Activated naive CD8-positive, alpha-beta T cell treated with anti-CD3 and anti-CD28 coated beads, Interleukin-2, amount 10 ng/mL, durations not matched to agents 7 days and 5 days (primary cell): Measurements from ENCODE around the gene COL5A1. TPM values are rescaled to one million over a fixed set of nuclear protein-coding genes. Genes with fewer than 3 reads are reported as not detected.
"Not testable (repeated sequence)": the region's sequence is repeated elsewhere in the genome, so short reads cannot be mapped to it uniquely, and the experiment has no call there.

Experiments
- ATAC-seq: fragments of 150-1000 bp; cut with Tn5 transposase; one replicate; pipeline ENCODE4 v1.10.0; 2021; ENCODE audit warnings: low read depth, moderate library complexity
- POLR2A ChIA-PET: fragments of 350-600 bp; sonication (Branson Sonifier 250); formaldehyde crosslinking; loops from one replicate; lab custom pipeline; 2021; ENCODE audit warnings: antibody characterized with exemption; lab: Charles Lee
- DNase-seq: peaks from one replicate; pipeline ENCODE4 v3.0.0; 2021
- H3K27ac Mint-ChIP-seq: one replicate; pipeline ENCODE4 v1.8.0; 2022; ENCODE audit warnings: mild to moderate bottlenecking, mixed read lengths
- H3K27me3 Mint-ChIP-seq: one replicate; pipeline ENCODE4 v1.8.0; 2022; ENCODE audit warnings: mild to moderate bottlenecking, moderate library complexity, mixed read lengths
- H3K36me3 Mint-ChIP-seq: one replicate; pipeline ENCODE4 v1.8.0; 2021; ENCODE audit warnings: mild to moderate bottlenecking, mixed read lengths
- H3K4me1 Mint-ChIP-seq: one replicate; pipeline ENCODE4 v1.8.0; 2021; ENCODE audit warnings: mixed read lengths
- H3K4me3 Mint-ChIP-seq: one replicate; pipeline ENCODE4 v1.8.0; 2022; ENCODE audit warnings: mild to moderate bottlenecking, moderate library complexity, mixed read lengths
- H3K9me3 Mint-ChIP-seq: one replicate; pipeline ENCODE4 v1.8.0; 2021; ENCODE audit warnings: mixed read lengths
- total RNA-seq, 2 experiments: library from RNA; stranded (reverse); gene quantifications; one replicate each; pipeline ENCODE4 v1.2.3, GENCODE V29; 2021

COL5A1 gene
- total RNA-seq, 2 experiments from 2014 or later = 0.71 to 0.86 TPM

GRCh38 chr9:134847752-134848432, 206.3 kb downstream of the COL5A1 start:
- Mint-ChIP-seq H3K4me1 (no peaks in the 10 kb centered on the region), H3K9me3 (no peaks in the 10 kb centered on the region), H3K36me3 (no peaks in the 10 kb centered on the region), H3K27ac (no peak overlapping the region), H3K4me3 (no peak overlapping the region), H3K27me3 (no peaks in the 10 kb centered on the region)
- no peak for DNase-seq
- POLR2A ChIA-PET = no interaction called here
- ATAC-seq = no peak

DNA sequence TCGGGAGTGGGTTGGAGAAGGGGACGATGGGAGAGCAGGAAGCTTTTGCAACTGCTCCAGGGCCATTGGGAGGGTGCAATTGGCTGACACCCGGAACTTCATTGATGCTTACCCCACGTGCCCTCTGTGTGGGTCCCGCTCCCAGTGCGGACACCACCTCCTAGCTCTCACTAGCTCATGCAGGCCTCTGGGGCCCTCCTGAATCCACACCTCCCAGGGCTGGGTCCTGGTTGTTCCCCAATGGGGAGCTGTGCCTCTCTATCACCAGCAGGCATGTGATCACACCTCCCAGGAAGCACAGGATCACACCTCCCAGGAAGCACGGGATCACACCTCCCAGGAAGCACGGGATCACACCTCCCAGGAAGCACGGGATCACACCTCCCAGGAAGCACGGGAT, 206.9 kb downstream of the COL5A1 start:
- Mint-ChIP-seq H3K4me3 (no peak overlapping the region), H3K36me3 (no peaks in the 10 kb centered on the region), H3K27ac (no peak overlapping the region), H3K27me3 (no peaks in the 10 kb centered on the region), H3K9me3 (no peaks in the 10 kb centered on the region), H3K4me1 (no peaks in the 10 kb centered on the region)
- POLR2A ChIA-PET = no interaction called here
- no peak for ATAC-seq
- no peak for DNase-seq

DNA sequence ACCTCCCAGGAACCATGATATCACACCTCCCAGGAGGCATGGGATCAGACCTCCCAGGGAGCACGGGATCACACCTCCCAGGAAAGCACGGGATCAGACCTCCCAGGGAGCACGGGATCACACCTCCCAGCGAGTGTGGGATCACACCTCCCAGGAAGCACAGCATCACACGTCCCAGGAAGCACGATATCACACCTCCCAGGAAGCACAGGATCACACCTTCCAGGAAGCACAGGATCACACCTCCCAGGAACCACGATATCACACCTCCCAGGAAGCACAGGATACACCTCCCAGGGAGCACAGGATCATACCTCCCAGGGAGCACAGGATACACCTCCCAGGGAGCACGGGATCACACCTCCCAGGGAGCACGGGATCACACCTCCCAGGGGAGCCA, 209.0 kb downstream of the COL5A1 start:
- H3K4me1 Mint-ChIP-seq = no peaks in the 10 kb centered on the region
- DNase-seq = peak; percentile 15
- no peaks in the 10 kb centered on the region for H3K27me3 Mint-ChIP-seq
- ATAC-seq = no peak
- POLR2A ChIA-PET = no interaction called here
- no peaks in the 10 kb centered on the region for H3K36me3 Mint-ChIP-seq
- no peaks in the 10 kb centered on the region for H3K9me3 Mint-ChIP-seq
- no peak overlapping the region for H3K27ac Mint-ChIP-seq
- H3K4me3 Mint-ChIP-seq = no peak overlapping the region

- no peak for ATAC-seq
- H3K4me3 Mint-ChIP-seq = no peak overlapping the region
- H3K4me1 Mint-ChIP-seq = no peaks in the 10 kb centered on the region
- H3K9me3 Mint-ChIP-seq = no peaks in the 10 kb centered on the region
- DNase-seq = no peak
- H3K27me3 Mint-ChIP-seq = no peaks in the 10 kb centered on the region
- POLR2A ChIA-PET = no interaction called here
- H3K36me3 Mint-ChIP-seq = no peaks in the 10 kb centered on the region
- no peak overlapping the region for H3K27ac Mint-ChIP-seq
These were observed 209.4 kb downstream of the COL5A1 start for GRCh38 chr9:134851020-134851419.

- no peaks in the 10 kb centered on the region for H3K4me1 Mint-ChIP-seq
- H3K4me3 Mint-ChIP-seq = no peak overlapping the region
- POLR2A ChIA-PET = no interaction called here
- DNase-seq (no peak), ATAC-seq (no peak)
- no peaks in the 10 kb centered on the region for H3K36me3 Mint-ChIP-seq
- no peak overlapping the region for H3K27ac Mint-ChIP-seq
- H3K9me3 Mint-ChIP-seq = peaks cover 4% of the 10 kb centered on the region
- H3K27me3 Mint-ChIP-seq = no peaks in the 10 kb centered on the region
These were observed 211.5 kb downstream of the COL5A1 start for GRCh38 chr9:134852906-134853654.

DNA sequence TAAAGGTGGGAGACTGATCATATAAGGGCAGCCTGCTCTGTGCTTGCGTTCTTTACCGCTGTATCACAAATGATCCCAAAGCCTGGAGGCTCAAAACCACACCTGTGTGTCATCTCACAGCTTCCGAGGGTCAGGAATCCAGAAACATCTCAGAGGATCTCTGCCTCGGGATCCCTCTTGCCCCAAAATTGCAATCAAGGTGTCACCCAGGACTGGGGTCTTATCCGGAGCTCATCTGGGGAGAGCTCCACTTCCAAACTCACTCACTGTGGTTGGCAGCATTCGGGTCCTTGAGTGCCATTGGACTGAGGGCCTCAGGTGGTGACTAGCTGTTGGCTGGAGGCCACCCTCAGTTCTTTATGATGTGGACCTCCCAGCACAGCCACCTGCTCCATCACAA, 212.3 kb downstream of the COL5A1 start:
- ATAC-seq (no peak), DNase-seq (no peak)
- Mint-ChIP-seq H3K4me3 (no peak overlapping the region), H3K9me3 (peaks cover 4% of the 10 kb centered on the region), H3K27ac (no peak overlapping the region), H3K4me1 (no peaks in the 10 kb centered on the region), H3K36me3 (no peaks in the 10 kb centered on the region), H3K27me3 (no peaks in the 10 kb centered on the region)
- POLR2A ChIA-PET = no interaction called here

DNA sequence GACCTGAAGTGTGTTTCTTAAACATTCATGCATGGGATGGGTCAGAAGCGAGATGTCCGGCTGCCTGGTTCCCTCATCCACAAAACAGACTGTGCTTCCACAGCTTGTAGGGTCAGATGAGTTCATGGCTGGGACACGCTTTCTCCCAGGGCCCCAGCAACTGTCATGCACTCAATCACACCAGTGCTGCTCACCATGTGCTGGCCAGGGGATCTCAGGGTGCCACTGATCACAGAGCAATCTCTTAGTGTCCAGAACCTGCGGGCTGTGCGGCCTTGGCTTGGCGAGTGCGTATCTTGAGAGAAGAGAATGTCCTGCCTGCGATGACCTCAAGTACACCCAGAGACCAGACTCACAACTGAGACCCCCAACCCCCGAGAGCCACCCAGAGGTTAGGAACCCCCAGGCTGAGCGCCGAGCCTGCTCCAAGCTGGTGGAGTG, 213.0 kb downstream of the COL5A1 start:
- no peaks in the 10 kb centered on the region for H3K27me3 Mint-ChIP-seq
- no peaks in the 10 kb centered on the region for H3K4me1 Mint-ChIP-seq
- POLR2A ChIA-PET = no interaction called here
- no peak for ATAC-seq
- peaks cover 4% of the 10 kb centered on the region for H3K9me3 Mint-ChIP-seq
- no peak overlapping the region for H3K4me3 Mint-ChIP-seq
- no peak overlapping the region for H3K27ac Mint-ChIP-seq
- no peaks in the 10 kb centered on the region for H3K36me3 Mint-ChIP-seq
- DNase-seq = no peak

DNA sequence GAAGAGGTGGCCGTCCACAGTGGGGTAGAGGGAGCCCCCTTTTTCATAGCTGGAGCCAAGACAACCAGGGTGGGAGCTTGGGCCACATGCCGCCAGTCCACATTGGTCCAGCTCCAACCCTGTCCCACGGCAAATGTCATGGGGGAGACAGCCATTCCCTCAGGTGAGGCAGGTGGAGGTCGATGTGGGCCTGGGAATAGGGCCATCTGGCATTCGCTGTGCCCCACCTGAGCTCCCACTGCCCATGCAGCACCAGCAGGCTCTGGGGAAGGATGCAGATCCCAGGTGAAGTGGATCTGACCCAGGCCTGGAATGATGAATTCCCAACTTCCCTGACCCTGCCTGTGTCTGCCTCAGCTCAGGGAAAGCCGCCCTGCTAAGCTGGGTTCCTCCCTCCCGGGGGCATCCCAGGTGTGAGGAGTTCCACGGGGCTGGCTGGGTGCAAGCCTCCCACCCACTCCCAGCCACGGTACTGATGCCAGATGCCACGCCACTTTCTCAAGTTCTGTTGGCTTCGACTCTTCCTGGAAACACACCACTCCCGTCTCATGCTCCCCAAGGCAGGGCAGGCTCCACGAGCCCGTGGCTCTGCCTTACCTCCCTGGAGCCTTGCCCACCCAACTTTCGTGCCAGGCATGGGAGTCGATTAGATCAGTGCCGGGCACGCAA, 213.8 kb downstream of the COL5A1 start:
- H3K9me3 Mint-ChIP-seq = peaks cover 6% of the 10 kb centered on the region
- no peak overlapping the region for H3K4me3 Mint-ChIP-seq
- H3K27ac Mint-ChIP-seq = no peak overlapping the region
- no peaks in the 10 kb centered on the region for H3K27me3 Mint-ChIP-seq
- POLR2A ChIA-PET = no interaction called here
- no peaks in the 10 kb centered on the region for H3K4me1 Mint-ChIP-seq
- ATAC-seq (no peak), DNase-seq (no peak)
- H3K36me3 Mint-ChIP-seq = no peaks in the 10 kb centered on the region

DNA sequence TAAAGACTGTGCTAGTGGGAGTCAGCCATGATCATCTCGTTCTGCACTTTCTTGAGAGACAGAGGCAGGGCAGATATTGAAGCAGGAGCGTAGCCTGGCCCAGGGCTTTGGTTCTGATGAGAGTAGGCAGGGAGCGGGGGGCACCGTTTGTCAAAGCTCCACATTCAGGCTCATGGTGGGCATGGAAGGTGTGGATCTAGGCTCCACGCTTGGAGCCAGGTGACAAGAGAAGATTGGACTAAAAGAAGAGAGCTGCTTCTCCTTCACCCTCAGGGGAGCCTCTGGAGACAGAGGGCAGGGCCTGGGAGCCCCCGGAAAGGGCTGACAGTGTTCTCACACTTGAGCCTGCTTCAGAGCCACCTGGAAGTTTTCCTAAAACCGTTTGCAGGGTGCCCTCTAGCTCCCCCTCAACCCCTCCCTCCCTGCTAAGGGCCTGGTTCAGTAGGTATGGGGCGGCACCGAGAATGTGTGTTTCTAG, 214.3 kb downstream of the COL5A1 start:
- no peak for ATAC-seq
- Mint-ChIP-seq H3K36me3 (no peaks in the 10 kb centered on the region), H3K9me3 (peaks cover 7% of the 10 kb centered on the region), H3K27ac (no peak overlapping the region), H3K4me3 (no peak overlapping the region), H3K27me3 (no peaks in the 10 kb centered on the region), H3K4me1 (no peaks in the 10 kb centered on the region)
- POLR2A ChIA-PET = no interaction called here
- no peak for DNase-seq

DNA sequence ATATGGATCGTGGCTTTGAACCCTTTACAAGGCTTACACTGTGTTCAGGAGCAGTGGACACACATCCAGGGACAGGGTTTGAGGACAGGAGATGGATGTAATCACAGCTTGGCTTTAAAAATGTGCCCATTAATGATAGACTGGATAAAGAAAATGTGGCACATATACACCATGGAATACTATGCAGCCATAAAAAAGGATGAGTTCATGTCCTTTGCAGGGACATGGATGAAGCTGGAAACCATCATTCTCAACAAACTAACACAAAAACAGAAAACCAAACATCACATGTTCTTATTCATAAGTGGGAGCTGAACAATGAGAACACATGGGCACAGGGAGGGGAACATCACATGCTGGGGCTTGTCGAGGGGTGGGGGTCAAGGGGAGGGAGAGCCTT, 215.8 kb downstream of the COL5A1 start:
- POLR2A ChIA-PET, DNase-seq, H3K4me3 Mint-ChIP-seq, H3K36me3 Mint-ChIP-seq, H3K27me3 Mint-ChIP-seq, H3K27ac Mint-ChIP-seq, H3K4me1 Mint-ChIP-seq, ATAC-seq, H3K9me3 Mint-ChIP-seq: not testable (repeated sequence)

DNA sequence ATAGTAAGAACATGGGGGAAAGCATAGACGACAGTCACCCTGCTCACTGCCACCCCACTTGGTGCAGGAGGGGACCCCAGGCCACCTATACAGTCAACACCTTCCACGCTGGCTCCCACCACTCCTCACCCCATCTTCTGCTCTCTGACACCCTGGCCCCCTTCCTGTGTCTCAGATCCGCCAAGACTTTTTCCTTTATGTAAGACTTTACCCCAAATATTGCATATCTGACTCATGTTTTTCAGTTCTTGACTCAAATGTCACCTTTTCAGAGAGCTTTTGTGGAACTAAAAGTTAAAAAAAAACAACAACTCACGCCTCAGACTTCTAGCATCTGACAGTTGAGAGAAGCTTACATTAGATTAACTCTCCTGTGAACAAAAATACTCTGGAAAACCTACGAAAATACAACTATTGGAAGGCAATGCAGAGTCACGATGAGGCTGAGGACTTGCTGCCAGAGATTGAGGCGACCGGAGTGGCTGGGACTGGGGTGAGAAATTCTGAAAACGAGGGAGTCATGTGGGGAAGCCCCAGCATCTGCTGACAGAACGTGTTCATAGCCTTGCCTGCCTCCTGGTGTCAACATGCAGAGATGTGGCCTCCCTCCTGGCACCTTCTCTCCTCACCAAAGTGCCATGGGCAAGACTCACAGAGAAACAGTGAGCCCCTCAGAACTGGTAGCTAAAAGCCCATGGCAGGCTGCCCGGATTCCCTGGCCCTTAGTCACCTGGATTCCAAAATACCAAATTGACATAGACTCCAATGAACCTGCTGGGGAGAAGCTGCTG, 216.6 kb downstream of the COL5A1 start:
- H3K27ac Mint-ChIP-seq = no peak overlapping the region
- H3K4me1 Mint-ChIP-seq = no peaks in the 10 kb centered on the region
- H3K4me3 Mint-ChIP-seq = no peak overlapping the region
- ATAC-seq (no peak), DNase-seq (no peak)
- H3K27me3 Mint-ChIP-seq = no peaks in the 10 kb centered on the region
- peaks cover 7% of the 10 kb centered on the region for H3K9me3 Mint-ChIP-seq
- H3K36me3 Mint-ChIP-seq = no peaks in the 10 kb centered on the region
- POLR2A ChIA-PET = no interaction called here

GRCh38 chr9:134860510-134860909, 218.9 kb downstream of the COL5A1 start:
- DNase-seq (no peak), ATAC-seq (no peak)
- Mint-ChIP-seq H3K4me1 (no peaks in the 10 kb centered on the region), H3K4me3 (no peak overlapping the region), H3K27ac (no peak overlapping the region), H3K36me3 (no peaks in the 10 kb centered on the region), H3K27me3 (no peaks in the 10 kb centered on the region), H3K9me3 (peaks cover 7% of the 10 kb centered on the region)
- POLR2A ChIA-PET = no interaction called here

GRCh38 chr9:134861595-134862334, 220.2 kb downstream of the COL5A1 start:
- Mint-ChIP-seq H3K36me3 (no peaks in the 10 kb centered on the region), H3K27me3 (no peaks in the 10 kb centered on the region), H3K27ac (no peak overlapping the region), H3K4me3 (no peak overlapping the region), H3K4me1 (no peaks in the 10 kb centered on the region), H3K9me3 (peaks cover 7% of the 10 kb centered on the region)
- POLR2A ChIA-PET = no interaction called here
- DNase-seq (no peak), ATAC-seq (no peak)
